Measurements from ENCODE around the gene TENM4.
"Not testable (repeated sequence)": the region's sequence is repeated elsewhere in the genome, so short reads cannot be mapped to it uniquely, and the experiment has no call there.

The TENM4 gene

DNA sequence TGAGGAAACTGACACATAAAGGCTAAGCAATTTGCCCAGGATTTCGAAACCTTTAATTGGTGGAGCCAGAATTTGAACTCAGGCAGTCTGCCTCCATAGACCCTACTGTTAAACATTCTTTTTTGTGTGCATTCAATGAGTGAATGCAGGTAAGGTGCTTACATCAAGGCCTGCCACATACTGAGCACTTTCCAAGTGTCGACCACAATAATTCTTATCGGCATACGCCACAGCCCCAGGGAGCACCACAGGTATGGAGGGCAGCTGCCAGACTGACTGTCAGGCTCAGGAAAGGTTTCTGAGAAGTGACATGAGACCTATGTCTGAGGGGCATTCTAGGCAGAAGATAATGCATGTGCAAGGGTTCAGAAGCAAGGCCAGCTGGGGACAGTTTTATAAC, 531.4 kb downstream of the TENM4 start:
- DNase-seq (ENCODE audit: low read depth, low spot score): no peak

GRCh38 chr11:78907636-78908035, 533.2 kb downstream of the TENM4 start:
- no peak for DNase-seq (ENCODE audit: low read depth, low spot score)

DNA sequence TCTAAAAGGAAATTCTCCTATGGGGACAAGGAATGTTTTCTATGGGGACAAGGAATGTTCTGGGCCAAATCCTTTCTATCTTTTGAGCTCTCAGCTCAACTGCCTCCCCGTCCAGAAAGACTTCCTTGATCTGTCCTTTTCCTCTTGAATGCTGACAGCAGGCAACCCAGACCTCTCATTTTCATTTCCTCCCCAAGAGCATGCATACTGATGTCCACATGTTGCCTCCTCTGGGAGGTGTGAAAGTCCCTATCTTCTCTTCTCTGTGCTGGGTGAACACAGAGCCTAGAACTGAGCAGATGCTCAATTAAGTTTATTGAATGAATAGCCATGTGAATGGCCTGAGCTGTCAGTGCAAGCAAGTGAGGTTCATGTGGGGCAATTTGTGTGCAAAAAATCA, 534.3 kb downstream of the TENM4 start:
- no peak for DNase-seq (ENCODE audit: low read depth, low spot score)

DNA sequence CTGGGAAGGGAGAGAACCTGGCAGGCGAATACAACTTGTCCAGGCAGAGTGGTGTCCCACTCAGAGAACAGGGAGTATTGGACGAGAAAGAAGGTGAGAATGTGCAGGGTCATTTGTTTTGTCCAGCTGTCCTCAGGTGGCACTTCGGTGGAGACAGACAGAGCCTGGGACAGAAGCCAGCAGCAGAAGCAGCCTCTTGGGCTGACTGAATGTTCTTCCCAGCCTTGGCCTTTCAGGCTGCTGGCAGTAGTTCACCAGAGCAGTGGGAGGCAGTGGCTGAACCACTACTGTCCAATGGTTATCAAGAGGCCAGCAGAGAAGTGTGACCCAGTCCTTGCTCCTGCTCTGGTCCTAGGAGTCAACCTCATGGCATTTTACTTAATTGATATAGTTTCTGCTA, 535.1 kb downstream of the TENM4 start:
- DNase-seq (ENCODE audit: low read depth, low spot score): no peak

- DNase-seq (ENCODE audit: low read depth, low spot score): no peak
Measured at GRCh38 chr11:78902771-78903507, 537.9 kb downstream of the TENM4 start.

DNA sequence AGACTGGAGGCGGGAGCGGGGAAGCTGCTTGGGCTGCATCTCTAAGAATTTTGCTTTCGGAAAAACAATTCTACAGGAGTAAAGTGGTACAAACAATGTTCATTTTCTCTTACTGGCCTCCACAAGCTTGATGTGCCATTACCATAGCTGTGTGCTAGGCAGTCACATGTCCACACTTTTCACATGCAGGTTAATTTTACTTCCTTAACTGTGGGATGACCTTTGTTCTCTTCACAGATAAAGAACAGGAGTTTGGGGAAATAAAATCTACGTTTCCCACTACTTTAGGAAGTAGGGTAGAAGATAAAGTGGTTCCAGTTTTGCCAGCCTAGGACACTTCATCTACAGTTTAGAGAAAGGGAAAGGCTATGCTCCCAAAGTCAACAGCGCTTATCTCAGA, 539.0 kb downstream of the TENM4 start:
- DNase-seq (ENCODE audit: low read depth, low spot score): no peak

DNA sequence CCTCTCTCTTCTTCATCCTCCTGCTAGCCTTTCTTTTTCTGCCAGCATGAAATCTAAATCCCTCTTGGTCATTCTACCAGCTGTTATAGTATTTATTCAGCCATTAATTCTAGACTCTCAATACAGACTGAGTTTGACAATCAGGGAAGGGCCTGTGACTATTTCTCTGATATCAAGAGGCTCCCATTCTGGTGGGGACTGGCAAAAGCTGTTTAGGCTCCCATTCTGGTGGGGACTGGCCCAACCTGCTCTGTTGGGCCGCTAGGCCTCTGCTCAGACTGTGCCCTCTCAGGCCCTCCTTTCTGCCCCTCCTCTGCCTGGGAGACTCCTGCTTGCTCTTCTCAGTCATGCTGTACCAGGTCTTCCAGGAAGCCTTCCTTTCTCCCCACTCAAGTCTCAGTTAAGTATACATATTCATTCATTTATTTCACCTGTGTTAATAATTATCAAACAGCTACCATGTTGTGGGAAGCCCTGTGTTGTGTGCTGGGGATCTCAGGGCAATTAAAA, 542.5 kb downstream of the TENM4 start:
- DNase-seq (ENCODE audit: low read depth, low spot score): no peak

DNA sequence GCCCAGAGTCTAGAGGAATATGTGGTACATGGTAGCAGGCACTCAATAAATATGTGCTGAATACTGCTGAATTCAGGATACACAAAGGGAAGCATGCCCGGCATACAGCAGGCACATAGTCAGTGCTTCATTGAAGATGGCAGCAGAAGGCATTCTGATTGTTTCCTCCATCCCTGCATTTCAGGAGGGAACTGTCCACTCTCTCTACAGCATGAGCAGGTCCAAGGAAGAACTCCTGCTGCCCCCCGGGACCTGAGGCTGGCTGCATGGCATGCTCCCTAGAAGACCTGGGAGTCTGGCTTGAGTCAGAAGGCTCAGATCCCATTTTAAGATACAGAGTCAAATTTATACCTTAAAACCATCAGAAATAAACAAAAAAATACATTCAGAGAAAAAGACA, 546.8 kb downstream of the TENM4 start:
- DNase-seq (ENCODE audit: low read depth, low spot score): no peak

GRCh38 chr11:78889698-78890097, 551.1 kb downstream of the TENM4 start:
- no peak for DNase-seq (ENCODE audit: low read depth, low spot score)

- DNase-seq (ENCODE audit: low read depth, low spot score): no peak
Measured at GRCh38 chr11:78886616-78887015, 554.2 kb downstream of the TENM4 start.

DNA sequence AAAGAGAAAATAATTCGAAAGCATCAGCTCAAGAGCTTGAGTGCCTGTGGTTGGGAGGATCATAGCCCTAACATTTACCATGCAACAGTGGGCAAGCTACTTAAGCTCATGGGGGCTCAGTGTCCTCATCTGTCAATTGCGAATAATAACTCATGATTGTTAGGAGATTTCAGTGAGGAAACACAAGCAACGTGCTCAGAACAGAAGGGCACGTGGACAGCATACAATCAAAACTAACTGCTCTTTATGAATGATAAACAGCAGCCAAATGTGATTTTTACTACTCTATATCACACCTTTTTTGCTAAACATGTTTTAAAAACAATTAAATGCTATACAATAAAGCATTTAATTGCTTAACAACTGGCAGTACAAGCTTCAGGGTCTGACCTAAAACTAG, 556.1 kb downstream of the TENM4 start:
- no peak for DNase-seq (ENCODE audit: low read depth, low spot score)

DNA sequence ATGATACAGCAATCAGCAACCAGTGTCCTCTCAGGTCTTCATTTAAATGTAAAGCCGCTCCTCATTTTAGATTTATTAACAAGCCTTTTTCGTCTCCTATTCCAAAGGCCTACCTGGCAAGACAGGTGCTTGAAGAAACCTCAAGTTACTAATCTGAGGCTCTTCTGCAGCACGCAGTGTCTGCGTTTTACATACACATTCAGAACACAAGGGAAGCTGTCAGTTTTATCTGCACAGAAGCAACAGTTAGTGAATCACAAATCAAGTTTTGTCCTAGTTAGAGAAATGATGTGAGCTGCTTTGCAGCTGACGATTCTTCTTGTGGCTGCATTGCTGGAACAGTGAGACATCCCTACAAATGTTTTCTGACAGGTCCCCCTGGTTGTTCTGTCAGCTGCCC, 557.3 kb downstream of the TENM4 start:
- DNase-seq (ENCODE audit: low read depth, low spot score): peak; percentile 23

DNA sequence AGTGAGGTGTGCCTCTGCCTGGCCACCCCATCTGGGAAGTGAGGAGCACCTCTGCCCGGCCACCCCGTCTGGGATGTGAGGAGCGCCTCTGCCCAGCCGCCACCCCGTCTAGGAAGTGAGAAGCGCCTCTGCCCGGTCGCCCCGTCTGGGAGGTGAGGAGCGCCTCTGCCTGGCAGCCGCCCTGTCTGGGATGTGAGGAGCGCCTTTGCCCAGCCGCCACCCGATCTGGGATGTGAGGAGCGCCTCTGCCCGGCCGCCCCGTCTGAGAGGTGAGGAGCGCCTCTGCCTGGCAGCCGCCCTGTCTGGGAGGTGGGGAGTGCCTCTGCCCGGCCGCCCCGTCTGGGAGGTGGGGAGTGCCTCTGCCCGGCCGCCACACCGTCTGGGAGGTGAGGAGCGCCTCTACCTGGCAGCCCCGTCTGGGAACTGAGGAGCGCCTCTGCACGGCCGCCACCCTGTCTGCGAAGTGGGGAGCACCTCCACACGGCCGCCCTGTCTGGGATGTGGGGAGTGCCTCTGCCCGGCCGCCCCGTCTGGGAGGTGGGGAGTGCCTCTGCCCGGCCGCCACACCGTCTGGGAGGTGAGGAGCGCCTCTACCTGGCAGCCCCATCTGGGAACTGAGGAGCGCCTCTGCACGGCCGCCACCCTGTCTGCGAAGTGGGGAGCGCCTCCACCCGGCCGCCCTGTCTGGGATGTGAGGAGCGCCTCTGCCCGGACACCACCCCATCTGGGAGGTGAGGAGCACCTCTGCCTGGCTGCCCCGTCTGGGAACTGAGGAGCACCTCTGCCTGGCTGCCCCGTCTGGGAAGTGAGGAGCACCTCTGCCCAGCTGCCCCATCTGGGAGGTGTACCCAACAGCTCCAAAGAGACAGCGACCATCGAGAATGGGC, 561.5 kb downstream of the TENM4 start:
- not testable (repeated sequence) for DNase-seq (ENCODE audit: low read depth, low spot score)

DNA sequence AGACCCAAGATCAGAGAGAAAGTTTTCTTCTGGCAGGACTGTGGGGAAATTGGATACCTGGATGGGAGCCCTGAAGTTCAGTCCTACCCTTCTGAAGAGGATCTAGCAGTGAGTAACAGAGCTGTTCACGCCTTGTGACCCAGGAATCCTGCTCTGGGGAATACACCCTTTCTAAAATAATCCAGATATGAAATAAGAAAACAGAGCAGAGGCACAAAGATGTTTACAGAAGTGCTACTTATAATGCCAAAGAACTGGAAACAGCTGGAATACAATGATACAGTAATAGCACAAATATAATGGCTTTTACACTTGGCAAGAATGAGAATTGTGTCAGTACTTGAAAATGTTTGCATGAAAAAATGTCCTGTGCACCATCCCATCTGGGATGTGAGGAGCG, 562.2 kb downstream of the TENM4 start:
- DNase-seq (ENCODE audit: low read depth, low spot score): no peak

DNA sequence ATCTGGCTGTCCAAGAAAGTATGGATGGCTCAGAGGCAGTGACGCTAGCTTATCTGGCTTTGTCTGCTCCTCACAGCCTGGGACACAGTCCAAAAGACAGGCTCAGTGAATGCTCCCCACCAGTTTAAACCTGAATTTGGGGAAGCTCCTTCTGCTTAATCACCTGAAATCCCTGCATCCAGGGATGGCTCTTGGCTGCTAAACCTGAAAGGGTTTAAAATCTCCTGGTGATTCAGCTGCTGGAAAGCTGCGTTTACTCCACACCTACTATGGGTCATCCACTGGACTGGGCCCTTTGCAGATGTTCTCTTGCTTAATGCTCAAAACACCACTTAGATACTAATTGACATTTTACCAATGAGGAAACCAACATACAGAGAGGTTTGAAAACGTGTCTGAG, 564.2 kb downstream of the TENM4 start:
- no peak for DNase-seq (ENCODE audit: low read depth, low spot score)

- no peak for DNase-seq (ENCODE audit: low read depth, low spot score)
Measured at GRCh38 chr11:78870655-78871054, 570.2 kb downstream of the TENM4 start.

GRCh38 chr11:78869293-78869692, 571.5 kb downstream of the TENM4 start:
- no peak for DNase-seq (ENCODE audit: low read depth, low spot score)

DNA sequence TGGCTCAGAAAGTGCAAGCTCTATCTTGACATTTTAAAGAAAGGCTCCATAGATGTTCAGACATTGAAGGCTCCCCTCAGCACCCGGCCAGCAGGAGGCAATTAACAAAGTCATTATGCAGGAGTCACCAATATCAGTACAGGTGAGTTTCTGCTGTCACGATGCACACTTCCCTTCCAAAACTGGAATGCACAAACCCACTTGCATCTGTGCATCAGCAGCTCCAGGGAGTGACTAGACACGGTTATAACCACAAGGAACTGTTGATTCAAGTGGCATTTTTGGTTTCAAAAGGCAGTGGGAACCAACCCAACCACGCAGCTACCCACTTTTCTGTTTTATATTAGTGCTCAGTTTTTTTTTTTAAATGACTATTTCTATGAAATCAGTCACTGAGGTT, 572.3 kb downstream of the TENM4 start:
- peak; percentile 18 for DNase-seq (ENCODE audit: low read depth, low spot score)

- DNase-seq (ENCODE audit: low read depth, low spot score): peak; percentile 55
Measured at GRCh38 chr11:78860720-78861422, 580.0 kb downstream of the TENM4 start.

GRCh38 chr11:78857688-78858087, 583.1 kb downstream of the TENM4 start:
- DNase-seq (ENCODE audit: low read depth, low spot score): peak; percentile 34

DNA sequence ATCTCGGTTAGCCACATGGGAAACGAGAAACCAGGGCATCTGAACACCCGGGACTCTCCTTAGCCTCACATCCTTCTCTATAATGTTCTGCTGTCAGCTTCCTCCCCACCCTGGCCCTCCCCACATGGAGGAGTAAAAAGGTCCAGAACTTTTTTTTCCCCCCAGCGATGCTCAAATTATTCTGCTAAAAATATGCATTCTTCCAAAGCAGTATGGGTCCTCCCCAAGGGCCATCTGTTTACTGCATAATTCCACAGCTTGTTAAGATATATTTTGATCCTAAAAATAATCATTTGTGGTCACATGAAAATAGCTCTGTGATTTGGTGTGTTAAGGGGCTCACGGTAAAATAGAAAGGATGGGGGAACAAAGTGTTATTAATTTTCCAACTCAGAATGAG, 584.6 kb downstream of the TENM4 start:
- DNase-seq (ENCODE audit: low read depth, low spot score): no peak

GRCh38 chr11:78855116-78855515, 585.7 kb downstream of the TENM4 start:
- no peak for DNase-seq (ENCODE audit: low read depth, low spot score)

Measured in astrocyte of the hippocampus (primary cell).